Activated T-helper 1 cell treated with Interleukin-2 at 50 U/mL for 16 hours (primary cell): Measurements from ENCODE around the gene DPYD.
"Not testable (repeated sequence)": the region's sequence is repeated elsewhere in the genome, so short reads cannot be mapped to it uniquely, and the experiment has no call there.

Source experiments
- DNase-seq: peaks from one replicate; pipeline ENCODE4 v3.0.0-alpha.2; 2020; ENCODE audit warnings: low read depth

Gene DPYD

GRCh38 chr1:97277891-97278654, 642.8 kb downstream of the DPYD start:
- no peak for DNase-seq

GRCh38 chr1:97271916-97272788, 648.7 kb downstream of the DPYD start:
- DNase-seq = no peak

- DNase-seq = no peak
These were observed 650.1 kb downstream of the DPYD start for GRCh38 chr1:97270508-97271307.

GRCh38 chr1:97265630-97266029, 655.2 kb downstream of the DPYD start:
- DNase-seq = no peak

- no peak for DNase-seq
These were observed 658.0 kb downstream of the DPYD start for GRCh38 chr1:97262842-97263241.

GRCh38 chr1:97258597-97258996, 662.2 kb downstream of the DPYD start:
- DNase-seq = no peak

GRCh38 chr1:97254731-97255463, 665.9 kb downstream of the DPYD start:
- DNase-seq = no peak

- DNase-seq = no peak
These were observed 667.9 kb downstream of the DPYD start for GRCh38 chr1:97252925-97253324.

- DNase-seq = no peak
These were observed 668.8 kb downstream of the DPYD start for GRCh38 chr1:97252076-97252475.

- no peak for DNase-seq
These were observed 673.6 kb downstream of the DPYD start for GRCh38 chr1:97247196-97247595.

GRCh38 chr1:97245682-97246081, 675.2 kb downstream of the DPYD start:
- DNase-seq = no peak

- no peak for DNase-seq
These were observed 675.8 kb downstream of the DPYD start for GRCh38 chr1:97245026-97245425.

GRCh38 chr1:97243973-97244560, 676.8 kb downstream of the DPYD start:
- DNase-seq = no peak

- DNase-seq = no peak
These were observed 682.0 kb downstream of the DPYD start for GRCh38 chr1:97238816-97239215.

- DNase-seq = not testable (repeated sequence)
These were observed 689.5 kb downstream of the DPYD start for GRCh38 chr1:97231354-97231753.

GRCh38 chr1:97212671-97213070, 708.2 kb downstream of the DPYD start:
- DNase-seq = no peak

GRCh38 chr1:97210307-97210706, 710.5 kb downstream of the DPYD start:
- DNase-seq = no peak

- DNase-seq = no peak
These were observed 711.4 kb downstream of the DPYD start for GRCh38 chr1:97209381-97209957.

- DNase-seq = no peak
These were observed 713.0 kb downstream of the DPYD start for GRCh38 chr1:97207868-97208267.

- no peak for DNase-seq
These were observed 716.4 kb downstream of the DPYD start for GRCh38 chr1:97204468-97204867.
